Measurements from ENCODE around the gene ACTC1. TPM values are rescaled to one million over a fixed set of nuclear protein-coding genes. Genes with fewer than 3 reads are reported as not detected.

Gene ACTC1
- total and polyA plus RNA-seq, 10 of the 15 experiments (the other 5 are each of a cell fraction or from before 2014, with no cell fraction given): 1.6 TPM; not detected in 9

DNA sequence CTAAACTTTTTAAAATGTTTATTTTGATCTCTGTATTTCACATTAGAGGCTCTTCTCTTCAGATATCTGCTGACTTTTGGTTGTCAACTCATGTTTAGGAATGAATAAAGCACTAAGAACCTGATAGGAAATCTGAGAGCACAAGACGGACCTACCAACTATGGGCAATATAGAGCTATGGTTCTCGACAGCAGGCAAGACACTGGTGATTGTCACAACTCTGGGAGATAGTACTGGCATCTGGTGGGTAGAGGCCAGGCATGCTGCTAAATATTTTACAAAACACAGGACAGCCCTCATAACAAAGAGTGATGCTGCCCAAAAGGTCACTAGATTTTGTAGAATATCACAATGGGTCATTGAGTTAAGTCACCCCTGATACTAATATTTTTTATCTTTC lies 23.0 kb downstream of the ACTC1 start:
- FAIRE-seq (no peak), ATAC-seq (no peak), DNase-seq (ENCODE audit: low read depth, low spot score) (no peak)
- POLR2A ChIA-PET: no interaction called here
- Histone ChIP-seq H3K4me2 (ENCODE audit: control insufficient read depth, insufficient read depth) (no peak overlapping the region), H3K4me1 (ENCODE audit: control insufficient read depth, insufficient read depth, low read length) (no peaks in the 10 kb centered on the region), H4K20me1 (ENCODE audit: control insufficient read depth, insufficient read depth) (no peaks in the 10 kb centered on the region), H3K27me3 (replicated peaks in 1 of 2; ENCODE audit: control insufficient read depth in 2 of 2, insufficient read depth in 2 of 2, low read length in 1 of 2) (no peaks in the 10 kb centered on the region), H3K27ac (ENCODE audit: control insufficient read depth, insufficient read depth) (no peak overlapping the region), H3K9ac (ENCODE audit: control insufficient read depth, insufficient read depth, low read length) (no peak overlapping the region), H2AFZ (ENCODE audit: control insufficient read depth, low read depth, low read length) (no peak overlapping the region), H3K79me2 (ENCODE audit: control insufficient read depth, insufficient read depth, low read length) (no peaks in the 10 kb centered on the region), H3K36me3 (ENCODE audit: control insufficient read depth in 2 of 2, insufficient read depth in 2 of 2, low read length in 1 of 2) (no peaks in the 10 kb centered on the region), H3K4me3 (no peak overlapping the region), H3K9me3 (replicated peaks; ENCODE audit: control insufficient read depth, insufficient read depth, low read length) (no peaks in the 10 kb centered on the region)
- intact Hi-C loops (cut with micrococcal nuclease; ENCODE audit: unreplicated experiment) (no loop called here), in situ Hi-C loops (cut with MboI) (no loop called here)
- RAD21 ChIA-PET (ENCODE audit: unreplicated experiment): no interaction called here
- SMC1A ChIA-PET (ENCODE audit: uncharacterized antibody, unreplicated experiment): interaction anchor here (1.2 kb wide), 1 partner anchor 1596 kb away, joined by 4 read pairs; no protein-coding TSS in a partner anchor
- CTCF ChIA-PET: no interaction called here
- WGBS (ENCODE audit: insufficient coverage, insufficient replicate concordance, low lambda C conversion rate, missing lambda C conversion rate): 43% methylated on average over 2 of the region's 2 CpGs
- no peak for TF ChIP-seq NR2F1 (conservative IDR thresholded peaks at IDR 0.05)
- TF ChIP-seq ZBTB33 (IDR thresholded peaks at IDR 0.05): no peak
- no TSS peak for BruUV-seq (replicated peaks)

DNA sequence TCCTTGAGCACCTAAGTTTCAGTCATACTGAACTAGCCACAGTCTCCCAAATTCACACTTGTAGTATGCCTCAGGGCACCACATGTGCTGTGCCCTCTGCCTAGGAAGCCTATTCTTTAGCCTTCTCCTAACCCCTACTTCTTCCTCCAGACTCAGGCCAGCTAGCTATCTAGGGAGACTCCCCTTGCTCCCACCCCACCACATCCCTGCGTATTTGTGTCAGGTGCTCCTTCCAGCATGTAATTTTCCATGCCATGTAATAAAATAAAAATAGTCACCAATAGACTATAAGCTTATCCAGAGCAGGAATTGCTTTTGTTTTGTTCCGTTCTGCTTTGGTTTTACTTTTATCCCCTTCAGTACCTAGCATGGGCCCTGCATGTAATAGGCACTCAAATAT lies 25.6 kb downstream of the ACTC1 start:
- no peak for FAIRE-seq
- Histone ChIP-seq H3K27me3 (replicated peaks in 1 of 2; ENCODE audit: control insufficient read depth in 2 of 2, insufficient read depth in 2 of 2, low read length in 1 of 2) (no peaks in the 10 kb centered on the region), H3K4me1 (ENCODE audit: control insufficient read depth, insufficient read depth, low read length) (no peaks in the 10 kb centered on the region), H3K4me2 (ENCODE audit: control insufficient read depth, insufficient read depth) (no peak overlapping the region), H3K9me3 (replicated peaks; ENCODE audit: control insufficient read depth, insufficient read depth, low read length) (no peaks in the 10 kb centered on the region), H3K27ac (ENCODE audit: control insufficient read depth, insufficient read depth) (no peak overlapping the region), H3K79me2 (ENCODE audit: control insufficient read depth, insufficient read depth, low read length) (no peaks in the 10 kb centered on the region), H4K20me1 (ENCODE audit: control insufficient read depth, insufficient read depth) (no peaks in the 10 kb centered on the region), H3K4me3 (no peak overlapping the region), H2AFZ (ENCODE audit: control insufficient read depth, low read depth, low read length) (no peak overlapping the region), H3K9ac (ENCODE audit: control insufficient read depth, insufficient read depth, low read length) (no peak overlapping the region), H3K36me3 (ENCODE audit: control insufficient read depth in 2 of 2, insufficient read depth in 2 of 2, low read length in 1 of 2) (no peaks in the 10 kb centered on the region)
- no peak for ATAC-seq
- in situ Hi-C loops (cut with MboI) (no loop called here), intact Hi-C loops (cut with micrococcal nuclease; ENCODE audit: unreplicated experiment) (no loop called here)
- CTCF ChIA-PET: no interaction called here
- BruUV-seq (replicated peaks): no TSS peak
- RAD21 ChIA-PET (ENCODE audit: unreplicated experiment): no interaction called here
- WGBS (ENCODE audit: insufficient coverage, insufficient replicate concordance, low lambda C conversion rate, missing lambda C conversion rate): 25% methylated on average over 2 of the region's 2 CpGs
- no peak for DNase-seq (ENCODE audit: low read depth, low spot score)
- TF ChIP-seq BMI1 (IDR thresholded peaks at IDR 0.05; ENCODE audit: borderline replicate concordance) (no peak), KLF5 (IDR thresholded peaks at IDR 0.05; ENCODE audit: partially characterized antibody) (no peak), MYC (IDR thresholded peaks at IDR 0.05; ENCODE audit: insufficient read depth, insufficient read length, insufficient replicate concordance, low read length, severe bottlenecking) (no peak), ZBTB33 (IDR thresholded peaks at IDR 0.05) (no peak), NFXL1 (IDR thresholded peaks at IDR 0.05; ENCODE audit: borderline replicate concordance) (no peak), ATF7 (IDR thresholded peaks at IDR 0.05; ENCODE audit: low read depth) (no peak), BACH1 (IDR thresholded peaks at IDR 0.05; ENCODE audit: borderline replicate concordance) (no peak), POLR2A (IDR thresholded peaks at IDR 0.05; ENCODE audit: low read depth, low read length) (no peak), SPI1 (IDR thresholded peaks at IDR 0.05; ENCODE audit: borderline replicate concordance, insufficient read depth, low read depth, low read length) (no peak)
- TF ChIP-seq, protein P1, sequence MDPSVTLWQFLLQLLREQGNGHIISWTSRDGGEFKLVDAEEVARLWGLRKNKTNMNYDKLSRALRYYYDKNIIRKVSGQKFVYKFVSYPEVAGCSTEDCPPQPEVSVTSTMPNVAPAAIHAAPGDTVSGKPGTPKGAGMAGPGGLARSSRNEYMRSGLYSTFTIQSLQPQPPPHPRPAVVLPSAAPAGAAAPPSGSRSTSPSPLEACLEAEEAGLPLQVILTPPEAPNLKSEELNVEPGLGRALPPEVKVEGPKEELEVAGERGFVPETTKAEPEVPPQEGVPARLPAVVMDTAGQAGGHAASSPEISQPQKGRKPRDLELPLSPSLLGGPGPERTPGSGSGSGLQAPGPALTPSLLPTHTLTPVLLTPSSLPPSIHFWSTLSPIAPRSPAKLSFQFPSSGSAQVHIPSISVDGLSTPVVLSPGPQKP (IDR thresholded peaks at IDR 0.05; ENCODE audit: low read depth, low read length): no peak
- SMC1A ChIA-PET (ENCODE audit: uncharacterized antibody, unreplicated experiment): no interaction called here
- POLR2A ChIA-PET: no interaction called here

Measured in GM12878 (cell line).